ENCODE data around the gene ABCA7. TPM values are rescaled to one million over a fixed set of nuclear protein-coding genes. Genes with fewer than 3 reads are reported as not detected.

ABCA7 gene
- 15.6 and 24.6 TPM in 2 replicates for total RNA-seq

DNA sequence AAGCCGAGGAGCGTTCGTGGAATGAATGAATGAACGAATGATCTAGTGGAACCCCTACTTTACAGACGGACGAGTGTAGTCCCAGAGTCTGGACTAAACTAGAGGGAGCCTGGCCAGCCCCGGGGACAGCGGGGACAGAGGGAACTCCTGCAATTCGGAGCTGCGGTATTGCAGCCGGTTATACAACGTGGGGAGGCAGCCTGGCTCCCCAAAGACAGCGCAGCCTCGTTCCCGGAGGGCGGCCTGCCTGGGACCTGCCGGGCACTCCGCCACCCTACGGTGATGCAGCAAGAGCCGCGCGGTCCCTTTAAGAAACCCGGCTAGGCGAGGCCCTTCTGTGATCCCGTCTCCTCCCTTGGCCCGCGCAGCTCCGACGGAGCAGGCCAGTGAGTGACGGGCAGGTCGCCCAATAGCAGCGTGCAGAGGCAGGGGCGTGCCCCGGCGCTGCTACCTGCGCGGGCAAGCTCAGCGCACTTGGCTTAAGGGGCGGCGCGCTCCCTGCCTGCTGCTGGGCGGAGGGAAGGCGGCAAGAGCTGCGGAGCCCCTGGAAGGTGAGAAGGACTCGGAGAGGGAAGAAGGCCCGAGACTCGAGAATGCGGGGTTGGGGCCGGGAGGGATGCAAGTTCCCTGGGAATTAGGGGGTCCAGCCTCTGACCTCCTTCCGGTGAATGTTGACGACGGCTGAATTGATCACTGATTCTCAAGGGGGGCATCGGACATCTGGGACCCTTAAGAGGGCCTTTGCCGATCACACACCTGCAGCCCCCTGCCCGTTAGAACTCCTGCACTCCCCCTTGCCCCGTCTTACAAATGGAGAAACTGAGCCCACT, at the start of gene ABCA7:
Gene ABCA7, plus strand, starts transcription at position 462 of the 830 bp plus-strand sequence. CDS start 1,255 bp downstream, outside the sequence.
- DNase-seq (ENCODE audit: low read depth) = peak; percentile 89

- no peak for DNase-seq (ENCODE audit: low read depth)
Observed at GRCh38 chr19:990119-990571, 49.8 kb upstream of the ABCA7 start.

DNA sequence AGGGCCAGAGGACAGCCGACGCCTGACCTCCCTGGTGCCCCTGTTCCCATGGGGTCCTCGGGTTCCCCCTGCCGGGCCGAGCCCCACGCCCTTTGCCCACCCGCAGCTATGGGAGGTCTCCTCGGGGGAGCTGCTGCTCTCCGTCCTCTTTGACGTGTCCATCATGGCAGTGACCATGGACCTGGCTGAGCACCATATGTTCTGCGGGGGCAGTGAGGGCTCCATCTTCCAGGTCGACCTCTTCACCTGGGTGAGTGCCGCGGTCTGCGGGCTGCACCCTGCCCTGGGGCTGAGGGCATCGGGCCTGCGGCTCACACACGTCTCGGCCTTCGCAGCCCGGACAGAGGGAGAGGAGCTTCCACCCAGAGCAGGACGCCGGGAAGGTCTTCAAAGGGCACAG, 49.2 kb upstream of the ABCA7 start:
- no peak for DNase-seq (ENCODE audit: low read depth)

GRCh38 chr19:991174-991931, 48.6 kb upstream of the ABCA7 start:
- no peak for DNase-seq (ENCODE audit: low read depth)

- DNase-seq (ENCODE audit: low read depth) = no peak
Observed at GRCh38 chr19:991932-992669, 47.8 kb upstream of the ABCA7 start.

DNA sequence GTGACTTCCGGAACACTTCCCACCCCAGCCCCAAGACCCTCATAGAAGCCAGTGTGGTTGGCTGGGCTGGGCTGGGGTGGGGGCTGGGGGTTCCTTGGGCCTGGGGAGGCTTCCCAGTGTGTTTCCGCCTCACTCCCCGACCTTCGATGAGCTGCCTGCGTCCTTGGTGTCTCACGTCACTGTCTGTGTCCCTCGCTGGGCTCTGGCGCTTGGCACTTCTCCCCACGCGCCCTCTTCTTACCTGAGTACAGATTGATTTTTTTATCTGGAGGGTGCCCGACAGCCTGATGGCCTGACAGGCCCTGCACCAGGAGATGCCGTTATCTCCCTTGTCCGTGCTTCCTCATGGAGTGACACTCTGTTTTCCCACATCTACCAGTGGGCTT, 47.2 kb upstream of the ABCA7 start:
- DNase-seq (ENCODE audit: low read depth) = no peak

- DNase-seq (ENCODE audit: low read depth) = no peak
Observed at GRCh38 chr19:993361-993830, 46.5 kb upstream of the ABCA7 start.

GRCh38 chr19:993831-994393, 46.0 kb upstream of the ABCA7 start:
- DNase-seq (ENCODE audit: low read depth) = no peak

DNA sequence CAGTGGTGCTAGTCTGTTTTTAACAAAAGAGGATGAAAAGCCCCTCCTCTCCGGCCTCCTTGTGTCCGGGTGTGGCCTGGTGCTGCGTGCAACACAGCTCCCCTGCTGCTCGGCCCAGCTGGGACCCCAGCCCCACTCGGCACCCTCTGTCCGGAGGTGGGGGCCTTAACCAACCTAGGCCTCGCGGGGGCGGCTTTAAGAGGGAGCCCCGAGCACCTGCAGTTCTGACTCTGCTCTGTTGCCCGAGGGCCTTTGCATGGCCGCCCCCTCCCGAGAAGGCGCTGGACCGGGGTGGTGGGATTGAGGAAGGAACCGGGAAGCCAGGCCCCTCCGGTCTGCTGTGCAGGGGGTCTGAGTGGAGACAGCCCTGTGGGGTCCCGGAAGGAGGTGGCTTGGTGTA, 45.4 kb upstream of the ABCA7 start:
- no peak for DNase-seq (ENCODE audit: low read depth)

DNA sequence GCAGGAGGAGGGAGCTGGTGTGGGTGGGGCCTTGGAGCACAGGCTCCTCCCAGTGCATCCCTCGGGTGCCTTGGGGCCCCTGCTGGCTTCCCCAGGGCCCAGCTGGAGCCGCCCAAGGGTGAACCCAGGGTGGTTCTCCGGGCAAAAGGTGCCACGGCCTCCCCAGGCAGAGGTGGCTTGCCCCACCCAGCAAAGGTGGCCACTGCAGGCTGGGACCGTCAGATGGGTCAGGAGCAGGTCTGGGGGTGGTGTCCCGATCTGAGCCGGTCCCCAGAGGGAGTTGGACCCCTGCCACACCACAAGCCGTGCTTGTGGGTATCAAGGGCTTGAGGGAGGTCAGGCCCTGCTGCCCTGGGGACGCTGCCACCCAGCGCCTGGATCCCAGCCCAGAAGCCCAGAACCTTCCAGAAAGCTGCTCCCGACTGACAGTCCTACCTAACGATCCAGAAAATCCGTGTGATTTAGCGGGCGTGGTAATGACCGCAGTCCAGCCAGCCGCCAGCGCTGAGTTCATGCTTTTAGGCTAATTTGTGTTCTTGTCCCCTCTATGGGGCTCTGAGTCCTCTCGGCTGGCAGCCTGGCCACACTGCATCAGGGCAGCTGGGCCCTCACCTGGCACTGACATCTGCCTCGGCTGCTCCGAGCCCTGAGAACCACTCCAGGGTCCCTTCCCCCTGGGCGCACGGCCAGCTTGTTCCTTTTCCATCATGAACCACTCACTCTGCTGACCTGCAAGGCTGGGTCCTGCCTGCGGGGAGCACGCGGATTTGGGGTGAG, 44.7 kb upstream of the ABCA7 start:
- DNase-seq (ENCODE audit: low read depth) = peak; percentile 78

- no peak for DNase-seq (ENCODE audit: low read depth)
Observed at GRCh38 chr19:996051-996838, 43.7 kb upstream of the ABCA7 start.

DNA sequence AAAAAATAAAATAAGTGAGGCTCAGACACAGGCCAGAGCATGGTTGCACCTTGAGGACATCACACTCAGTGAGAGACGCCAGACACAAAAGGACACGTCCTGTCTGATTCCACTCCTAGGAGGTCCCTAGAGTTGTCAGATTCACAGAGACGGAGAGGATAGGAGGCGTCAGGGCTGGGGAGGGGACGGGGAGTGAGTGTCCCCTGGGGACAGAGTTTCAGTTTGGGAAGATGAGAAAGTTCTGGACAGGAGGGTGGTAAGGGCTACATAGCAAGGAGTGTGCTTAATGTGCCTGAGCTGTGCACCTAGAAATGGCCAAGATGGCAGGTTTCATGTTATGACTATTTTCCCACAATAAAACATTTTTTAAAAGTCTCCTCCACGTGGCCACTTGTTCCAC, 41.8 kb upstream of the ABCA7 start:
- no peak for DNase-seq (ENCODE audit: low read depth)

DNA sequence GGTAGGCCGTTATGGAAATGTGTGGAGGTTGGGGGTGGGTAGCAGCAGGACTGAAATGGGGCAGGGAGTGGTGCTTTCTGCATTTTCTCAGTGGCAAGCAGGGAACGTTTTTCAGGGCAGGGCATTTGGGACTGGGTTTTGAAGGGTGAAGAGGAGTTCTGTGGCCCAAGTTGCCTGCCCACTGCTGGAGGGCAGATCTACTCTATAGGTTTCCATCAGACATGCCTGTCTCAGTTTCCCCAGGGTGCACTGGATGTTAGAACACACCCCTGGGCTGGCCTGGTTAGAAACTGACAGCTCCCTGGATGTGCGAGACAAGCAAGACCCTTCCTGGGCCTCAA, 40.6 kb upstream of the ABCA7 start:
- no peak for DNase-seq (ENCODE audit: low read depth)

DNA sequence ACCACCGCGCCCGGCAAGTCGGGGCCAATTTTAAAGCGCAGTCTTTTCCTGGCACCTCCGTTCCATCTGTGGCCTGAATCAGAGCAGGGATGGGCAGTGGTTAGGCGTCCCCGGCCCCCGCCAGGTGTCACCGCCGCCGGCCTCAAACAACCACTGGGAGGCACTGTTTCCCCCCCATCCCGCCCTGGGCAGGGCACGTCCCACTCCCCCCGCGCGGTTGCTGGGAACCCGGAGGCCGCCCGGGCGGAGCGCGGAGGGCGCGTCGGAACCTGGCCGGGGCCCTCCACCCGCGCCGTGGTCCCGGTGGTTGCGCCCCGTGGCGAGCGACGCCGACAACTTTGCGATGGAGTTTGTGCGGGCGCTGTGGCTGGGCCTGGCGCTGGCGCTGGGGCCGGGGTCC, 39.8 kb upstream of the ABCA7 start, which contains the start of gene GRIN3B:
Gene GRIN3B, plus strand, starts transcription at position 325 of the 400 bp plus-strand sequence. Its CDS starts 19 bp downstream, at position 344.
- DNase-seq (ENCODE audit: low read depth) = no peak

- DNase-seq (ENCODE audit: low read depth) = no peak
Observed at GRCh38 chr19:1000591-1001537, 39.0 kb upstream of the ABCA7 start.

DNA sequence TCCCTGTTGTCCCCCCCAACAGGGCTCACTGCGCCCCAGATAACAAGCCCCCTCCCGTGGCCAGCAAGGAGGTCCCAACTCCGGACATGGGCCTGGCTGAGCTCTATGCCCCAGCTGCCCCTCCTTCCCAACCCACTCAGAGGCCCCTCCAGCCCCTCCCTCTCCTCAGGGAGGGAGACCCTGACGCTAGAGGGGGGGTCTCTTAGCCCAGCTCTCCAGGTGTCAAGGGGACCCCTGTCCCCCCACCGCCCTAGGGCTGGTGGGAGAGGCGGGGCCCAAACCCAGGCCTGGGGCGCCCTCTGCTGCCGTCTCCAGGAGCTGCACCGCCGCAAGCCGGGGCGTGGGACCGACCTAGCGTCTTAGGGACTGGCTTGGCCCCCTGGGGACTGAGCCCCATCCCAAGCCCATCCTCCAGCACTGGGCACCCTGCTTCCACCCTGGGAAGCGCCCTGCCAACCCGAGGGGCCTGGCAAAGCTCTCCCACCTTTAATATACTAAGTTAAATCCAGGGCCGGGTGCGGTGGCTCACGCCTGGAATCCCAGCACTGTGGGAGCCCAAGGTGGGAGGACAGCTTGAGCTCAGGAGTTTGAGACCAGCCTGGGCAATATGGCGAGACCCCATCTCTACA, 38.3 kb upstream of the ABCA7 start:
- no peak for DNase-seq (ENCODE audit: low read depth)

- DNase-seq (ENCODE audit: low read depth) = no peak
Observed at GRCh38 chr19:1002600-1002999, 37.3 kb upstream of the ABCA7 start.

DNA sequence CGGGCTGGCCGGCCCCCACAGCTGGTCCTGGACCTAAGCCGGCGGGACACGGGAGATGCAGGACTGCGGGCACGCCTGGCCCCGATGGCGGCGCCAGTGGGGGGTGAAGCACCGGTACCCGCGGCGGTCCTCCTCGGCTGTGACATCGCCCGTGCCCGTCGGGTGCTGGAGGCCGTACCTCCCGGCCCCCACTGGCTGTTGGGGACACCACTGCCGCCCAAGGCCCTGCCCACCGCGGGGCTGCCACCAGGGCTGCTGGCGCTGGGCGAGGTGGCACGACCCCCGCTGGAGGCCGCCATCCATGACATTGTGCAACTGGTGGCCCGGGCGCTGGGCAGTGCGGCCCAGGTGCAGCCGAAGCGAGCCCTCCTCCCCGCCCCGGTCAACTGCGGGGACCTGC, 36.6 kb upstream of the ABCA7 start:
- DNase-seq (ENCODE audit: low read depth) = no peak

All from renal cortical epithelial cell (primary cell).